ENCODE measurements around the gene CACTIN.
"Not testable (repeated sequence)": the region's sequence is repeated elsewhere in the genome, so short reads cannot be mapped to it uniquely, and the experiment has no call there.

CACTIN gene

GRCh38 chr19:3572132-3572854, 54.3 kb downstream of the CACTIN start:
- DNase-seq (ENCODE audit: low read depth in 2 of 2) = peak; percentile 99 to 100

DNA sequence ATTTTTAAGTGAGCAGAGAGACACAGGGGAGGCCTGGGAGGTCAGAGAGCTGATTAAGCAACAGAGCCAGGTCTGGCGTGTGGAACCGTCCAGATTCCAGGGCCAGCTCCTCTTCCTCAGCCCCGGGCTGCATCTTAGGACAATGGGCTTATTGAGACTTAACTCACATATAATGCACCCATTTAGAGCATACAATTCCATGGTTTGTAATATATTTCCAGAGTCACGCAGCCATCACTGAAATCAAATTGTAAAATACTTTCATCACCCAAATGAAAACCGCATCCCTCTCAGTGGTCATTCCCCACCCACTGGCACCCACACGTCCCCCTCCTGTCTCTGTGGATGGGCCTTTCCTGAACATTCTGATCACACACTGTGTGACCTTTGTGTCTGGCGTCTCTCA, 56.0 kb downstream of the CACTIN start:
- no peak for DNase-seq (ENCODE audit: low read depth in 2 of 2)

DNA sequence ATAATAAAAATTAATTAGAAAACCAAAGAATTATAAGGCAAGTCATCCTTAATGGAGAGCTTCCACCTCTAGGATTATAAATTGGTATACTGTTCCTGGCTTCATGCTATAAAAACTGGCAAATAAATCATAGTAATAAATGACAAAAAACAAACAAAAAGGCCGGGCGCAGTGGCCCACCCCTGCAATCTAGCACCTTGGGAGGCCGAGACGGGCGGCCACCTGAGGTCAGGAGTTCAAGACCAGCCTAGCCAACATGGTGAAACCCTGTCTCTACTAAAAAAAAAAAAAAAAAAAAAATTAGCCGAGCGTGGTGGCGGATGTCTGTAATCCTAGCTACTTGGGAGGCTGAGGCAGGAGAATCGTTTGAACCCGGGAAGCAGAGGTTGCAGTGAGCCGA, 56.5 kb downstream of the CACTIN start:
- not testable (repeated sequence) for DNase-seq (ENCODE audit: low read depth in 2 of 2)

GRCh38 chr19:3565139-3565538, 61.5 kb downstream of the CACTIN start:
- no peak for DNase-seq (ENCODE audit: low read depth in 2 of 2)

GRCh38 chr19:3563709-3564524, 62.7 kb downstream of the CACTIN start:
- DNase-seq (ENCODE audit: low read depth in 2 of 2) = no peak

Data from stimulated activated CD8-positive, alpha-beta memory T cell treated with anti-CD3 and anti-CD28 coated beads, Interleukin-7, amount 100 ng/mL, for 4 hours (primary cell).